ENCODE data around the gene TMEM115.

The TMEM115 gene

DNA sequence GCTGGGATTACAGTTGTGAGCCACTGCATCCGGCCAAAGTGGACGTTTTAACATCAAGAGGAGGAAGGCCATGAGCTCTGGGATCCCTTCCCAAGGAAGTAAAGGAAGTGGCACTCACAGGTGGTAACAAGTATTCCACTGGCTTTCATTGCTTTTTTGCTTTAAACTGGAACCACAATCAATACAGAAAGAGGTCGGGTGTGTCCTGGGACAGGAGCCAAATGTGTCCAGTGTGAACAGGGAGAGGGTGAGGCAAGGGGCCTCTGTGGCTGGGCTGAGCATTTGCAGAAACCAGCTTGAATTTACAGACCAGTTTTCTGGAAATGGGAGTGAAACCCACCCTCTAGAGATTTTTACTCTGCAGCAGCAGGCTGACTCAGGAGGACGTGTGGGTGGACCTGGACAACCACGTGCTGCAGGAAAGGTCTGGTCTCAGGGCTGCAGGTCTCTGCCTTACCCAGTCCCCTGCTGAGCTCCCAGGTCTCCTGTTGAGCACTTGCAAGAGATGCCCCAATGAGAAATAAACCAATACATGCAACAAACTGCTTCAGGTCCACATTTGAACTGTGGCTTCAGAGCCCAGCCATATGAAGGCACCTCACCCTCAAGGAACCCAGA lies 42.8 kb upstream of the TMEM115 start:
- H3K36me3 ChIP-seq (replicated peaks in 1 of 2; ENCODE audit: control insufficient read depth in 2 of 2, insufficient read depth in 2 of 2, low read length in 2 of 2): no peaks in the 10 kb centered on the region
- H2BK120ac ChIP-seq (ENCODE audit: low read depth, low read length): no peak overlapping the region
- H3K27ac ChIP-seq (replicated peaks; ENCODE audit: low read length): no peak overlapping the region
- H3K4me1 ChIP-seq (ENCODE audit: control insufficient read depth in 2 of 2, insufficient read depth in 1 of 2, low read depth in 1 of 2, low read length in 2 of 2): peaks cover 0 to 6% of the 10 kb centered on the region in 2 donors
- H3K4me2 ChIP-seq (ENCODE audit: insufficient read depth, low read length, poor library complexity, severe bottlenecking): no peak overlapping the region
- no peak overlapping the region for H3K4ac ChIP-seq (ENCODE audit: low read length)
- no peak overlapping the region for H3K23ac ChIP-seq (ENCODE audit: low read depth, low read length, poor library complexity)
- H2BK15ac ChIP-seq (ENCODE audit: low read length): no peak overlapping the region
- H3K27me3 ChIP-seq (ENCODE audit: control insufficient read depth in 3 of 3, insufficient read depth in 3 of 3, low read depth in 1 of 3, low read length in 3 of 3): peaks cover 0 to 33% (median 0%) of the 10 kb centered on the region in 3 experiments
- H3K79me1 ChIP-seq (ENCODE audit: low read depth, low read length): peaks cover 3% of the 10 kb centered on the region
- no peak overlapping the region for H3K14ac ChIP-seq (ENCODE audit: low read length)
- no peak for DNase-seq (ENCODE audit: low spot score)
- H4K8ac ChIP-seq (ENCODE audit: low read depth, low read length): no peak overlapping the region
- H2AK5ac ChIP-seq (ENCODE audit: low read depth, low read length): no peak overlapping the region
- H4K91ac ChIP-seq (ENCODE audit: low read depth, low read length, poor library complexity): no peak overlapping the region
- no peak overlapping the region for H3K4me3 ChIP-seq (ENCODE audit: low read length in 2 of 2)
- WGBS, 2 donors (ENCODE audit: extremely low coverage in 2 of 2, insufficient read length in 2 of 2, insufficient replicate concordance in 1 of 2): no CpG with 5 or more reads among the region's 5 CpGs
- no peak overlapping the region for H2BK12ac ChIP-seq (ENCODE audit: low read length)
- H3K9ac ChIP-seq (ENCODE audit: low read depth, low read length, poor library complexity): no peak overlapping the region
- H3K9me3 ChIP-seq (replicated peaks in 1 of 2; ENCODE audit: control insufficient read depth in 2 of 2, insufficient read depth in 1 of 2, low read depth in 1 of 2, low read length in 2 of 2): no peaks in the 10 kb centered on the region
- H2AFZ ChIP-seq (ENCODE audit: low read length): no peak overlapping the region
- no peak overlapping the region for H2BK5ac ChIP-seq (ENCODE audit: low read length)
- H3K18ac ChIP-seq (ENCODE audit: low read length): no peak overlapping the region

DNA sequence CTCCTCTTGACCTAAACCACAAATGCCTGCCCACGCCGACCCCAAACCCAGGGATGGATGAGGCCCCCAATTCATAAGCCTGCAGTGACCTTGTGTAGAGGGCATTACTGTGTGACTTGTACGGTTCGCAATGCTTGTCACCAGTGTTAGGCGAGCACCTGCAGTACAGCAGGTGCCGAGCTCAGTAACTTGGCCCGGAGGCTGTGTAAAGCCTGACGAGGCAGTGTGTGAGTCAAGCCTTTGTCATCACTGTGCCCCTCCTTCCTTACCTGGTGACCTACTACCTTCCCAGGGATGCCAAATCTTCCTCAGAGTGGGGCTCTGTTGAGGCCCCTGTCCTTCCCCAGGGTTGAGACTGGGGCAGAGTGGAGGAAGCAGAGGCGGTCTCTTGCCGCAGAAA lies 37.2 kb upstream of the TMEM115 start:
- H2AK5ac ChIP-seq (ENCODE audit: low read depth, low read length): no peak overlapping the region
- no peak overlapping the region for H3K23ac ChIP-seq (ENCODE audit: low read depth, low read length, poor library complexity)
- no peaks in the 10 kb centered on the region for H3K9me3 ChIP-seq (replicated peaks in 1 of 2; ENCODE audit: control insufficient read depth in 2 of 2, insufficient read depth in 1 of 2, low read depth in 1 of 2, low read length in 2 of 2)
- no peak overlapping the region for H3K18ac ChIP-seq (ENCODE audit: low read length)
- no peak overlapping the region for H3K27ac ChIP-seq (replicated peaks; ENCODE audit: low read length)
- peaks cover 0 to 58% (median 0%) of the 10 kb centered on the region in 3 experiments for H3K27me3 ChIP-seq (ENCODE audit: control insufficient read depth in 3 of 3, insufficient read depth in 3 of 3, low read depth in 1 of 3, low read length in 3 of 3)
- DNase-seq (ENCODE audit: low spot score): no peak
- no peak overlapping the region for H2AFZ ChIP-seq (ENCODE audit: low read length)
- no peak overlapping the region for H4K8ac ChIP-seq (ENCODE audit: low read depth, low read length)
- H3K4ac ChIP-seq (ENCODE audit: low read length): no peak overlapping the region
- no peak overlapping the region for H2BK12ac ChIP-seq (ENCODE audit: low read length)
- no peak overlapping the region for H3K4me2 ChIP-seq (ENCODE audit: insufficient read depth, low read length, poor library complexity, severe bottlenecking)
- no peak overlapping the region for H4K91ac ChIP-seq (ENCODE audit: low read depth, low read length, poor library complexity)
- peaks cover 3% of the 10 kb centered on the region for H3K79me1 ChIP-seq (ENCODE audit: low read depth, low read length)
- H3K9ac ChIP-seq (ENCODE audit: low read depth, low read length, poor library complexity): no peak overlapping the region
- H3K36me3 ChIP-seq (replicated peaks in 1 of 2; ENCODE audit: control insufficient read depth in 2 of 2, insufficient read depth in 2 of 2, low read length in 2 of 2): no peaks in the 10 kb centered on the region
- no peak overlapping the region for H2BK5ac ChIP-seq (ENCODE audit: low read length)
- peak overlapping the region; percentile 3 for H3K14ac ChIP-seq (ENCODE audit: low read length)
- H3K4me3 ChIP-seq (ENCODE audit: low read length in 2 of 2): peak overlapping the region in 1 of 2 donors; percentile 8
- no peak overlapping the region for H2BK120ac ChIP-seq (ENCODE audit: low read depth, low read length)
- peaks cover 0 to 15% of the 10 kb centered on the region in 2 donors for H3K4me1 ChIP-seq (ENCODE audit: control insufficient read depth in 2 of 2, insufficient read depth in 1 of 2, low read depth in 1 of 2, low read length in 2 of 2)
- no peak overlapping the region for H2BK15ac ChIP-seq (ENCODE audit: low read length)
- no CpG with 5 or more reads among the region's 10 CpGs for WGBS, 2 donors (ENCODE audit: extremely low coverage in 2 of 2, insufficient read length in 2 of 2, insufficient replicate concordance in 1 of 2)

DNA sequence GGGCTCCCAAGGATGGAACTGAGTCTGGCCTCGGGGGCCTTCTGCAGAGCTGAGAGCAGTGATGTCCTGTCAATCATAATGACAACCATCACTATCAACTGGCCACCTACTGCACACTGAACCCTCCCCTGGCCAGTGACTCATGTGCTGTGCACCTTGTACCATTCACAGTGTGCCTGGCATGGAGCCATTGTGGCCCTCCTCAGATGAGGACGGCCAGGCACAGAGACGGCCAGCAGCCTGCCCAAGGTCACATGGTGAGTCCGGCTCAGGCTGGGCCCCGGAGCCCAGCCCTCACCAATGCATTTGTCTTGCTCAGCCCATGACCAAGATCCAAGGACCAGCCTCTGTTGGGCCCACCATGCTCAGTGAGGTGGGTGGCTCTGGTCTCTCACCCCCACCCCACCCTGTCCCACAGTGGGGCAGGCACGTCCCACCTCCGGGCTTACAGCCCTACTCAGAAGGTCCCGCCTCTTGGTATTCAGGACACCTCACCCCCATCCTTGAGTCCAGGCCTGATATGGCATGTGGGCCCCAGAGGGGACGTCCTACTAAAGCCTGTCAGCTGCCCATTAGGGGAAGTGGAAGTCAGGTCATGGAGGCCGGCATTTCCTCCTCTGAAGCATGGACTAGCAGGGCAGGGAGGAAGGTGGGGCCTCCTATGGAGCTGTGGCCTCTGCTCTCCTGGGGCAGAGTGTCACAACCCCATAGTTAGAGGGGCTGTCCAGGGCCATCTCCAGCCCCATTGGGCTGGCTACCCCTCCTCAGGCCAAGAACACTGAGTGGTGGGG lies 35.9 kb upstream of the TMEM115 start:
- Histone ChIP-seq H3K4ac (ENCODE audit: low read length) (no peak overlapping the region), H3K9ac (ENCODE audit: low read depth, low read length, poor library complexity) (no peak overlapping the region), H4K91ac (ENCODE audit: low read depth, low read length, poor library complexity) (no peak overlapping the region), H3K4me3 (ENCODE audit: low read length in 2 of 2) (no peak overlapping the region), H2BK12ac (ENCODE audit: low read length) (no peak overlapping the region), H3K27me3 (ENCODE audit: control insufficient read depth in 3 of 3, insufficient read depth in 3 of 3, low read depth in 1 of 3, low read length in 3 of 3) (peaks cover 0 to 66% (median 0%) of the 10 kb centered on the region in 3 experiments), H2BK5ac (ENCODE audit: low read length) (no peak overlapping the region), H3K4me1 (ENCODE audit: control insufficient read depth in 2 of 2, insufficient read depth in 1 of 2, low read depth in 1 of 2, low read length in 2 of 2) (peaks cover 0 to 15% of the 10 kb centered on the region in 2 donors), H3K14ac (ENCODE audit: low read length) (no peak overlapping the region), H2AFZ (ENCODE audit: low read length) (no peak overlapping the region), H3K36me3 (replicated peaks in 1 of 2; ENCODE audit: control insufficient read depth in 2 of 2, insufficient read depth in 2 of 2, low read length in 2 of 2) (no peaks in the 10 kb centered on the region), H3K4me2 (ENCODE audit: insufficient read depth, low read length, poor library complexity, severe bottlenecking) (no peak overlapping the region), H3K79me1 (ENCODE audit: low read depth, low read length) (peaks cover under 1% of the 10 kb centered on the region), H4K8ac (ENCODE audit: low read depth, low read length) (no peak overlapping the region), H3K23ac (ENCODE audit: low read depth, low read length, poor library complexity) (no peak overlapping the region), H2BK120ac (ENCODE audit: low read depth, low read length) (no peak overlapping the region), H3K18ac (ENCODE audit: low read length) (peak overlapping the region; percentile 44), H2BK15ac (ENCODE audit: low read length) (no peak overlapping the region), H2AK5ac (ENCODE audit: low read depth, low read length) (peak overlapping the region; percentile 39), H3K27ac (replicated peaks; ENCODE audit: low read length) (no peak overlapping the region), H3K9me3 (replicated peaks in 1 of 2; ENCODE audit: control insufficient read depth in 2 of 2, insufficient read depth in 1 of 2, low read depth in 1 of 2, low read length in 2 of 2) (no peaks in the 10 kb centered on the region)
- no peak for DNase-seq (ENCODE audit: low spot score)
- no CpG with 5 or more reads among the region's 10 CpGs for WGBS, 2 donors (ENCODE audit: extremely low coverage in 2 of 2, insufficient read length in 2 of 2, insufficient replicate concordance in 1 of 2)

DNA sequence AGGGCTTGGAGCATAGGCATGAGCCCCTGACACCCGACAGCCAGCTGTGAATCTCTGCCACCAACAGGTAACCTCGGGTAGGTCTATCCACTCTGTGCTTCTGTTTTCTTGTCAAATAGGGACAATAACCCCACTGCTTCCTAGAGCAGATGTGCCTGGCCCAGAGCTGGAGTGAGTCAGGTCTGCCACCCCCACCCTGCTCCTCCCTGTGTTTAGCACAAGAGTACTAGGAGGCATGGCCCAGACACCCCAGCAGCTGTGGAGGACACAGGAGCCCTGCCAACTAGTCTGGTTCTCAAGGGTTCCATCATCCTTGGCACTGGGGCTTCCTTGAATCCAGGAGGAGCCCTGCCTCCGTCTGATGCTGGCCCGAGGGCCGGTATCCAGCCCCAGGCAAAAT lies 33.7 kb upstream of the TMEM115 start:
- Histone ChIP-seq H3K14ac (ENCODE audit: low read length) (no peak overlapping the region), H3K4me2 (ENCODE audit: insufficient read depth, low read length, poor library complexity, severe bottlenecking) (no peak overlapping the region), H3K27ac (replicated peaks; ENCODE audit: low read length) (no peak overlapping the region), H2BK5ac (ENCODE audit: low read length) (no peak overlapping the region), H4K8ac (ENCODE audit: low read depth, low read length) (peak overlapping the region; percentile 49), H3K9me3 (replicated peaks in 1 of 2; ENCODE audit: control insufficient read depth in 2 of 2, insufficient read depth in 1 of 2, low read depth in 1 of 2, low read length in 2 of 2) (no peaks in the 10 kb centered on the region), H3K4ac (ENCODE audit: low read length) (no peak overlapping the region), H3K23ac (ENCODE audit: low read depth, low read length, poor library complexity) (peak overlapping the region; percentile 39), H2BK12ac (ENCODE audit: low read length) (no peak overlapping the region), H3K36me3 (replicated peaks in 1 of 2; ENCODE audit: control insufficient read depth in 2 of 2, insufficient read depth in 2 of 2, low read length in 2 of 2) (no peaks in the 10 kb centered on the region), H3K18ac (ENCODE audit: low read length) (no peak overlapping the region), H3K4me1 (ENCODE audit: control insufficient read depth in 2 of 2, insufficient read depth in 1 of 2, low read depth in 1 of 2, low read length in 2 of 2) (peaks cover 3 to 20% of the 10 kb centered on the region in 2 donors), H2AFZ (ENCODE audit: low read length) (no peak overlapping the region), H2AK5ac (ENCODE audit: low read depth, low read length) (peak overlapping the region; percentile 64), H2BK15ac (ENCODE audit: low read length) (no peak overlapping the region), H3K9ac (ENCODE audit: low read depth, low read length, poor library complexity) (no peak overlapping the region), H2BK120ac (ENCODE audit: low read depth, low read length) (no peak overlapping the region), H4K91ac (ENCODE audit: low read depth, low read length, poor library complexity) (no peak overlapping the region), H3K79me1 (ENCODE audit: low read depth, low read length) (no peaks in the 10 kb centered on the region), H3K4me3 (ENCODE audit: low read length in 2 of 2) (no peak overlapping the region), H3K27me3 (ENCODE audit: control insufficient read depth in 3 of 3, insufficient read depth in 3 of 3, low read depth in 1 of 3, low read length in 3 of 3) (peaks cover 0 to 71% (median 0%) of the 10 kb centered on the region in 3 experiments)
- DNase-seq (ENCODE audit: low spot score): no peak
- WGBS, 2 donors (ENCODE audit: extremely low coverage in 2 of 2, insufficient read length in 2 of 2, insufficient replicate concordance in 1 of 2): no CpG with 5 or more reads among the region's 5 CpGs

Data from neuronal stem cell (in vitro differentiated cells).